Measurements from ENCODE around the gene NECTIN1.

NECTIN1 gene

DNA sequence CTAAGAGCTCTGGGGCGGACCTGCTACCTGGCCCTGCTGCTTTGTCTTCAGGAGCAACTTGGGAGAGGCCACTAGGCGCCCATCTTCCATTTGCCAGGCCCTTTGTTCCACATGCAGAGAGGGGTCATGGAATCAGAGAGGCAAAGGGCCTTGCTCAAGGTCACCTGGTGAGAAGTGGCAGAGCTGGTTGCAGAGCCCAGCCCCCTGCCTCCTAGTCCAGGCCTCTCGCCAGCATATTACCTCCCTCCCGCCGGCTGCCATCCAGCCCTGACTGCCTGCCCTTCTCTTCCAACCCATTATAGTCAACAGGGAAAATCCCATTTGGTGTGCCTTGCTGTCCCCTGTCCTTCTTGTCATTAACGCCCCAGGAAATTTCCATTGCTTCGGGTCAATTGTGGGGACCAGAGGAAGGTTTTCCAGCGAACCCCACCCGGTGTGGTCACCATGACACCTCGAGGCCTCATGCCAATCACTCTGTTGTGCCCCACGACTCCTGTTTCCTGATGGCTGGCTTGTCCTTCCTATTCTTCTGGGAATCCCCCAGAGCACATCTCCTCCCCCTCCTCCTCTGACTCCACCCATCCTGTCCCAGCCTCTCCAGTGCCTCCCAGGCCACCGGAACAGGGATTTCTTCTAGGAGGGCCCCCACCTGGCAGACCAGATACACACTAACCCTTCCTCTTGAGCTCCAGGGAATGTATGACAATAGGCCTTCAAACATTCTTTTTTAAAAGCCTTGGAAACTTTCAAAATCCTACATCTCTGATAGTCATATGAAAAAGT is 77.0 kb downstream of the NECTIN1 start:
- no peaks in the 10 kb centered on the region for H3K36me3 ChIP-seq (ENCODE audit: control insufficient read depth, insufficient read depth, low read length)
- H3K9ac ChIP-seq (ENCODE audit: low read depth, low read length) = no peak overlapping the region
- no peaks in the 10 kb centered on the region for H3K27me3 ChIP-seq (ENCODE audit: control insufficient read depth, insufficient read depth, low read length)
- H3K4me3 ChIP-seq (ENCODE audit: low read depth, low read length) = no peak overlapping the region
- no peaks in the 10 kb centered on the region for H3K9me3 ChIP-seq (ENCODE audit: control insufficient read depth, insufficient read depth, low read length)
- H3K4me1 ChIP-seq (ENCODE audit: control insufficient read depth, insufficient read depth, low read length) = peaks cover 2% of the 10 kb centered on the region

DNA sequence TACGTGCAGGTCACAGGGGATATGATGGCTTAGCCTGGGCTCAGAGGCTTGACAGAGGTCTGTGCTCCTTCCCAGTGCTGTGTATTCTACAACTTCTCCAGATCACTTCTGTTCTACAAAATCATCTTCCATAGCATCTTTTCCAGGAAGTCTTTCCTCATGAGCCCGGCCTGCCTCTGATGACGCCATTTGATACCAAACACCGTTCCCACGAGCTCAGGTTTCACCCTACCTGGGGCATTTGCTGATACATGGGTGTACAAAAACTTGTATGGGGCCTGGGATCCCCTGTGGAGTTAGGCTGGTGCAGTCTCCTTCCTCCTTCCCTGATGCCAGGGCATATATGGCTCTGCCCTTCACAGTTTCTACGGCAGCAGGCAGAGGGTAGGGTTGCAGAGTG is 78.7 kb downstream of the NECTIN1 start:
- peaks cover 3% of the 10 kb centered on the region for H3K27me3 ChIP-seq (ENCODE audit: control insufficient read depth, insufficient read depth, low read length)

GRCh38 chr11:119647254-119647653 is 81.7 kb downstream of the NECTIN1 start:
- no peak overlapping the region for H3K9ac ChIP-seq (ENCODE audit: low read depth, low read length)
- H3K4me1 ChIP-seq (ENCODE audit: control insufficient read depth, insufficient read depth, low read length) = peaks cover 2% of the 10 kb centered on the region
- H3K9me3 ChIP-seq (ENCODE audit: control insufficient read depth, insufficient read depth, low read length) = no peaks in the 10 kb centered on the region
- H3K4me3 ChIP-seq (ENCODE audit: low read depth, low read length) = no peak overlapping the region
- peaks cover 3% of the 10 kb centered on the region for H3K27me3 ChIP-seq (ENCODE audit: control insufficient read depth, insufficient read depth, low read length)
- no peaks in the 10 kb centered on the region for H3K36me3 ChIP-seq (ENCODE audit: control insufficient read depth, insufficient read depth, low read length)

More for the DNA sequence above, 78.7 kb downstream of the NECTIN1 start:
- H3K36me3 ChIP-seq (ENCODE audit: control insufficient read depth, insufficient read depth, low read length) = no peaks in the 10 kb centered on the region
- H3K4me3 ChIP-seq (ENCODE audit: low read depth, low read length) = no peak overlapping the region
- H3K9me3 ChIP-seq (ENCODE audit: control insufficient read depth, insufficient read depth, low read length) = no peaks in the 10 kb centered on the region
- no peak overlapping the region for H3K9ac ChIP-seq (ENCODE audit: low read depth, low read length)
- H3K4me1 ChIP-seq (ENCODE audit: control insufficient read depth, insufficient read depth, low read length) = peaks cover 2% of the 10 kb centered on the region

GRCh38 chr11:119645018-119645417 is 84.0 kb downstream of the NECTIN1 start:
- Histone ChIP-seq H3K4me3 (ENCODE audit: low read depth, low read length) (no peak overlapping the region), H3K9me3 (ENCODE audit: control insufficient read depth, insufficient read depth, low read length) (no peaks in the 10 kb centered on the region), H3K4me1 (ENCODE audit: control insufficient read depth, insufficient read depth, low read length) (no peaks in the 10 kb centered on the region), H3K27me3 (ENCODE audit: control insufficient read depth, insufficient read depth, low read length) (peaks cover 3% of the 10 kb centered on the region), H3K36me3 (ENCODE audit: control insufficient read depth, insufficient read depth, low read length) (no peaks in the 10 kb centered on the region), H3K9ac (ENCODE audit: low read depth, low read length) (no peak overlapping the region)

- H3K9ac ChIP-seq (ENCODE audit: low read depth, low read length) = no peak overlapping the region
- no peak overlapping the region for H3K4me3 ChIP-seq (ENCODE audit: low read depth, low read length)
- H3K4me1 ChIP-seq (ENCODE audit: control insufficient read depth, insufficient read depth, low read length) = no peaks in the 10 kb centered on the region
- H3K27me3 ChIP-seq (ENCODE audit: control insufficient read depth, insufficient read depth, low read length) = peaks cover 3% of the 10 kb centered on the region
- H3K9me3 ChIP-seq (ENCODE audit: control insufficient read depth, insufficient read depth, low read length) = no peaks in the 10 kb centered on the region
- no peaks in the 10 kb centered on the region for H3K36me3 ChIP-seq (ENCODE audit: control insufficient read depth, insufficient read depth, low read length)
Observed at GRCh38 chr11:119644502-119644901, 84.5 kb downstream of the NECTIN1 start.

DNA sequence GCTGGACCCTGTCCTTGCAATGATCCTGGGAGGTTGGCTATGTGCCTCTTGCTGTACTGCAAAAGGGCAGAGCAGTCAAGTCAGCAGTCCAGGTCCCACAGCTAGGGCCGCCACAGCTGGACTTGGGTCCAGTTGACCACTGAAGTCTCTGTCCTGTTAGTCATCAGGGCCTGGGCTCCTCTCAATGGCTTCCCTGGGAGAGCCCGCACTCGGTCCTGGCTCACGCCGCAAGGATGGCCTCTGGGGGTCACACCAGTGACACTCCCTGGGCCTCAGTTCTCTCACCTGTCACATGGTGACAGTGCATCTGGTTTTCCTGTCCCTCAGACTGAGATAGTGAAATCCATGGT is 85.1 kb downstream of the NECTIN1 start:
- H3K9me3 ChIP-seq (ENCODE audit: control insufficient read depth, insufficient read depth, low read length) = no peaks in the 10 kb centered on the region
- H3K4me1 ChIP-seq (ENCODE audit: control insufficient read depth, insufficient read depth, low read length) = no peaks in the 10 kb centered on the region
- no peaks in the 10 kb centered on the region for H3K36me3 ChIP-seq (ENCODE audit: control insufficient read depth, insufficient read depth, low read length)
- H3K9ac ChIP-seq (ENCODE audit: low read depth, low read length) = no peak overlapping the region
- peaks cover 3% of the 10 kb centered on the region for H3K27me3 ChIP-seq (ENCODE audit: control insufficient read depth, insufficient read depth, low read length)
- no peak overlapping the region for H3K4me3 ChIP-seq (ENCODE audit: low read depth, low read length)

DNA sequence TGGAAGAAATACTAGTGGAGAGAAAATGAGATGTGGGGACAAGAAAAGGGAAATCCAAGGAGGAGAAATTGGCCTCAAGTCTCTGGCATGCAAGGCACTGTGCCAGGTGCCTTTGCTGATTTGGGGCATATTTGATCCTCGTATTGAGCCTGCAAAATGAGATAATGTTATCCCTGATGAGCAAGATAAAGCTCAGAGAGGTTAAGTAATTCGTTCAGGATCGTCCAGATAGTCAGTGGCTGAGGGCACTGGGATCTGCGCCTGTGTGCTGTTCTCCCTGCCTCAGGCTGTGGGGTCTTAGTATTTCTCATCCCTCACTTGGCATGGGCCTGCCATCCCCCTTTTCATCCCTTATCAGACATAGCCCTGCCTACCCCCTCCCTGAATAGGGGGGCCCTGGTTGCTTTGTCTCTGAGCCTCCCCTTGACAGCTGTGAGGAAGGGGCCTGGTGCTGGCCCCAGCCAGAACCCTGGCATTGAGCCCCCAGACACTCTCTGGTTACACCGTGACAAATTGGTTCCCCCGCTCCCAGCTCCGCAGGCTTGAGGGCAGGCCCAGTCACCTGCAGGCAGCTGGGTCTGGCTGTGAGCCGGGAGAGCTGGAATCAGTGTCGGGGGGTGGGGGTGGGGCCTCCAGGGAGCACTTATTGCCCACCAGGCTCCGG is 85.7 kb downstream of the NECTIN1 start:
- peaks cover 3% of the 10 kb centered on the region for H3K27me3 ChIP-seq (ENCODE audit: control insufficient read depth, insufficient read depth, low read length)
- H3K4me3 ChIP-seq (ENCODE audit: low read depth, low read length) = no peak overlapping the region
- no peaks in the 10 kb centered on the region for H3K4me1 ChIP-seq (ENCODE audit: control insufficient read depth, insufficient read depth, low read length)
- no peaks in the 10 kb centered on the region for H3K36me3 ChIP-seq (ENCODE audit: control insufficient read depth, insufficient read depth, low read length)
- no peak overlapping the region for H3K9ac ChIP-seq (ENCODE audit: low read depth, low read length)
- no peaks in the 10 kb centered on the region for H3K9me3 ChIP-seq (ENCODE audit: control insufficient read depth, insufficient read depth, low read length)

- Histone ChIP-seq H3K4me3 (ENCODE audit: low read depth, low read length) (no peak overlapping the region), H3K9me3 (ENCODE audit: control insufficient read depth, insufficient read depth, low read length) (no peaks in the 10 kb centered on the region), H3K4me1 (ENCODE audit: control insufficient read depth, insufficient read depth, low read length) (no peaks in the 10 kb centered on the region), H3K27me3 (ENCODE audit: control insufficient read depth, insufficient read depth, low read length) (peaks cover 3% of the 10 kb centered on the region), H3K9ac (ENCODE audit: low read depth, low read length) (no peak overlapping the region), H3K36me3 (ENCODE audit: control insufficient read depth, insufficient read depth, low read length) (no peaks in the 10 kb centered on the region)
Observed at GRCh38 chr11:119641983-119642745, 86.8 kb downstream of the NECTIN1 start.

DNA sequence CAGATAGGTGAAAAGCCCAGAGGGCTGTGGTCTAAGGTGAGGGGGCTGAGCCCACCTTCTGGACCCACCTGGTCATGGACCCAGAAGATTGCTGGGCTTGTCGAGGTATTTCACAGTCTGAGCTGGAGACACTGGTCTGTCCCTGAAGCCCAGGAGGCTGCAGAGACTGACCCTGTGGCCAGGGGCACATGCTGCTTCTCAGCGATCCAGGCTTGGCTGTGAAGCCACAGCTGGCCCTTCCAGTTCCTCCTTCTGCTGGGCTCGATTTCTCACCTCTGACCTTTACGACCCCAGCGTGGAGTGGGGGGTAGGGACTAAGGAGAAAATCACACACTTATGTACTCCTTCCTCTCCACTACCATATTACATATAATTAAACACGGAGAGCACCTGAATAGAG is 88.5 kb downstream of the NECTIN1 start:
- no peaks in the 10 kb centered on the region for H3K4me1 ChIP-seq (ENCODE audit: control insufficient read depth, insufficient read depth, low read length)
- no peaks in the 10 kb centered on the region for H3K9me3 ChIP-seq (ENCODE audit: control insufficient read depth, insufficient read depth, low read length)
- H3K36me3 ChIP-seq (ENCODE audit: control insufficient read depth, insufficient read depth, low read length) = no peaks in the 10 kb centered on the region
- H3K27me3 ChIP-seq (ENCODE audit: control insufficient read depth, insufficient read depth, low read length) = peaks cover 2% of the 10 kb centered on the region
- no peak overlapping the region for H3K9ac ChIP-seq (ENCODE audit: low read depth, low read length)
- no peak overlapping the region for H3K4me3 ChIP-seq (ENCODE audit: low read depth, low read length)

GRCh38 chr11:119639642-119640205 is 89.3 kb downstream of the NECTIN1 start:
- Histone ChIP-seq H3K4me1 (ENCODE audit: control insufficient read depth, insufficient read depth, low read length) (no peaks in the 10 kb centered on the region), H3K9me3 (ENCODE audit: control insufficient read depth, insufficient read depth, low read length) (no peaks in the 10 kb centered on the region), H3K27me3 (ENCODE audit: control insufficient read depth, insufficient read depth, low read length) (no peaks in the 10 kb centered on the region), H3K36me3 (ENCODE audit: control insufficient read depth, insufficient read depth, low read length) (no peaks in the 10 kb centered on the region), H3K4me3 (ENCODE audit: low read depth, low read length) (no peak overlapping the region), H3K9ac (ENCODE audit: low read depth, low read length) (no peak overlapping the region)

DNA sequence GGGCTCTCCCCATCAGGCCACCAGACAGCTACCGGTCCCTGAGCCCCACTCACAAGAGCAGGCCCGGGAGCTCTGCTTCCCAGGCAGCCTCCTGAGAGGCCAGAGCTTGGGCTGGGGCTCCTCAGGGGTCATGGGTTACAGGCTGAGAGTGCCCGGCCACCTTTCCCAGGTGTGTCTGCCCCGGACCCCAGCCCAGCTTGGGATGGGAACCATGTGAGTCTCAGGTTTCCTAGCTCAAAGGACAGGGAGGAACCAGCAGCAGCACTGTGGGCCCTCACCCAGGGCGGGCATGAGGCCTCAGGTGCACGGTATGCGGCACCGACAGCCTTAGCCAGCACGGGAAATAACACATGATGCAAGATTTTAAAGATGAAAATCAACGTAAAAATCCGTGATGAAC is 90.1 kb downstream of the NECTIN1 start:
- Histone ChIP-seq H3K9ac (ENCODE audit: low read depth, low read length) (no peak overlapping the region), H3K27me3 (ENCODE audit: control insufficient read depth, insufficient read depth, low read length) (no peaks in the 10 kb centered on the region), H3K36me3 (ENCODE audit: control insufficient read depth, insufficient read depth, low read length) (no peaks in the 10 kb centered on the region), H3K9me3 (ENCODE audit: control insufficient read depth, insufficient read depth, low read length) (no peaks in the 10 kb centered on the region), H3K4me1 (ENCODE audit: control insufficient read depth, insufficient read depth, low read length) (no peaks in the 10 kb centered on the region), H3K4me3 (ENCODE audit: low read depth, low read length) (no peak overlapping the region)

Data from iPS-15b (cell line).